Measurements from ENCODE around the gene PAM.

PAM gene

GRCh38 chr5:103019804-103020203 lies 264.7 kb downstream of the PAM start:
- Histone ChIP-seq H3K27me3 (replicated peaks; ENCODE audit: control insufficient read depth, insufficient read depth, low read length) (no peaks in the 10 kb centered on the region), H3K4me3 (replicated peaks; ENCODE audit: low read depth, low read length) (no peak overlapping the region), H3K36me3 (ENCODE audit: control insufficient read depth, insufficient read depth, low read length) (no peaks in the 10 kb centered on the region)
- no peak for TF ChIP-seq CTCF (IDR thresholded peaks at IDR 0.05; ENCODE audit: insufficient read depth, low read length, poor library complexity, severe bottlenecking)
- DNase-seq (ENCODE audit: extremely low read depth, insufficient read length): no peak

- peak; percentile 9 for DNase-seq (ENCODE audit: extremely low read depth, insufficient read length)
- TF ChIP-seq CTCF (IDR thresholded peaks at IDR 0.05; ENCODE audit: insufficient read depth, low read length, poor library complexity, severe bottlenecking): no peak
- no peaks in the 10 kb centered on the region for H3K27me3 ChIP-seq (replicated peaks; ENCODE audit: control insufficient read depth, insufficient read depth, low read length)
- no peaks in the 10 kb centered on the region for H3K36me3 ChIP-seq (ENCODE audit: control insufficient read depth, insufficient read depth, low read length)
- no peak overlapping the region for H3K4me3 ChIP-seq (replicated peaks; ENCODE audit: low read depth, low read length)
Measured at GRCh38 chr5:103021314-103021713, 266.2 kb downstream of the PAM start.

GRCh38 chr5:103027267-103027666 lies 272.2 kb downstream of the PAM start:
- Histone ChIP-seq H3K4me3 (replicated peaks; ENCODE audit: low read depth, low read length) (no peak overlapping the region), H3K36me3 (ENCODE audit: control insufficient read depth, insufficient read depth, low read length) (no peaks in the 10 kb centered on the region; the same call in 1 of the 2 replicates), H3K27me3 (replicated peaks; ENCODE audit: control insufficient read depth, insufficient read depth, low read length) (no peaks in the 10 kb centered on the region)
- no peak for DNase-seq (ENCODE audit: extremely low read depth, insufficient read length)
- TF ChIP-seq CTCF (IDR thresholded peaks at IDR 0.05; ENCODE audit: insufficient read depth, low read length, poor library complexity, severe bottlenecking): no peak

GRCh38 chr5:103031607-103032006 lies 276.5 kb downstream of the PAM start:
- H3K36me3 ChIP-seq (ENCODE audit: control insufficient read depth, insufficient read depth, low read length): no peaks in the 10 kb centered on the region; the same call in none of the 2 replicates
- DNase-seq (ENCODE audit: extremely low read depth, insufficient read length): no peak
- peak; percentile 45 for TF ChIP-seq CTCF (IDR thresholded peaks at IDR 0.05; ENCODE audit: insufficient read depth, low read length, poor library complexity, severe bottlenecking)
- H3K27me3 ChIP-seq (replicated peaks; ENCODE audit: control insufficient read depth, insufficient read depth, low read length): no peaks in the 10 kb centered on the region
- H3K4me3 ChIP-seq (replicated peaks; ENCODE audit: low read depth, low read length): no peak overlapping the region

- Histone ChIP-seq H3K4me3 (replicated peaks; ENCODE audit: low read depth, low read length) (no peak overlapping the region), H3K27me3 (replicated peaks; ENCODE audit: control insufficient read depth, insufficient read depth, low read length) (no peaks in the 10 kb centered on the region), H3K36me3 (ENCODE audit: control insufficient read depth, insufficient read depth, low read length) (no peaks in the 10 kb centered on the region; the same call in none of the 2 replicates)
- DNase-seq (ENCODE audit: extremely low read depth, insufficient read length): no peak
- TF ChIP-seq CTCF (IDR thresholded peaks at IDR 0.05; ENCODE audit: insufficient read depth, low read length, poor library complexity, severe bottlenecking): no peak
Measured at GRCh38 chr5:103033696-103034095, 278.6 kb downstream of the PAM start.
